ENCODE results near the gene IQUB.

DNA sequence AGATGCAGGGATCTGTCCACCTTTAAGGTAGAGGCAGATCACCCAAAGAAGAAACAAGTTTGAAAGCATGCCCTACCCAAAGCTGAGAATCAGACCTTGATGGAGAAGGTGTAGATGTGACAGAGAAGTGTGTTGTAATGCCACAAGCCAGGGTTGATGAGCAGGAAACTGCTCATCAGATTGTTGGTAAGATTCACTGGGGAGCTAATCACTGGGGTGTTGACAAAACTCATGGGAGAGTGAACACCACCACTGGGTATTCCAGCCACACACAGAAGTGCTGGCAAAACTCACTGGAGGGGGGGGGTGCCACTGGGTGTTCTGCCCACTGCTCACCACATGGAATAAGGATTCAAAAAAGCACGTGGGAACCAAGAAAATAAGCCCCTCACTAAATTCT lies 95.2 kb downstream of the IQUB start:
- TF ChIP-seq CTCF (IDR thresholded peaks at IDR 0.05), result no peak
- no peak for TF ChIP-seq POLR2A (IDR thresholded peaks at IDR 0.05)
